Adrenal gland (tissue), 5 donors: Measurements from ENCODE around the gene SSH2.

ENCODE experiments used
- POLR2A ChIP-seq, 2 donors: fragments of 450-650 bp; IDR thresholded peaks; one replicate each; pipeline ENCODE4 v1.6.1; 2017; ENCODE audit warnings: antibody characterized with exemption in 2 of 2, mild to moderate bottlenecking in 2 of 2, moderate library complexity in 1 of 2
- TF ChIP-seq, protein P1 (sequence below), 6 experiments: fragments of 450-650 bp in 4 of 6; fragments of 200-600 bp in 2 of 6; sonication (generic) in 1 of 6; IDR thresholded peaks; 1 replicate in 5 of 6; 2 replicates in 1 of 6; pipeline versions ENCODE4 v1.5.1 to v1.8.0; 2016 to 2021; ENCODE audit warnings: antibody characterized with exemption in 6 of 6, mild to moderate bottlenecking in 2 of 6, moderate library complexity in 1 of 6
- donor health status: DM: no; HTN: no; CAD: no.

DNA sequence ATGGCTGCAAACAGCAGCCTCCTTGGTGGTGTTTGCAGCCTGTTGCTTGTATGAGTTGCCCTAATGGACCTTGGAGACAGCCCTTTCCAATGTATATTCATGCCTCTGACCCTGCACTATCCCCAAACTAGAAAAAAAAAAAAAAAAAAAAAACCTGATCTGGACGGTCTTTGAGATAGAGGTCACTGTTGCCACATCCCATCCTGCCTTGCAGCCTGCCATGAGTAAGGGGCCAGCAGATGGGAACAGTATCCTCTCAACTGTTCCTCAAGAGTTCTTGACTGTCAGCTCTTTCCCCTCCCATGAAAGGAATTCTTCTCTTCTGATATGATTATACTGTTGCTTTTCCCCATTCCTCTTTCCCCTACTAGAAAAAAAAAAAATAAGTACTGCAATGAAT is 152.4 kb downstream of the SSH2 start:
- TF ChIP-seq POLR2A (IDR thresholded peaks at IDR 0.05), result no peak
- TF ChIP-seq, protein P1, sequence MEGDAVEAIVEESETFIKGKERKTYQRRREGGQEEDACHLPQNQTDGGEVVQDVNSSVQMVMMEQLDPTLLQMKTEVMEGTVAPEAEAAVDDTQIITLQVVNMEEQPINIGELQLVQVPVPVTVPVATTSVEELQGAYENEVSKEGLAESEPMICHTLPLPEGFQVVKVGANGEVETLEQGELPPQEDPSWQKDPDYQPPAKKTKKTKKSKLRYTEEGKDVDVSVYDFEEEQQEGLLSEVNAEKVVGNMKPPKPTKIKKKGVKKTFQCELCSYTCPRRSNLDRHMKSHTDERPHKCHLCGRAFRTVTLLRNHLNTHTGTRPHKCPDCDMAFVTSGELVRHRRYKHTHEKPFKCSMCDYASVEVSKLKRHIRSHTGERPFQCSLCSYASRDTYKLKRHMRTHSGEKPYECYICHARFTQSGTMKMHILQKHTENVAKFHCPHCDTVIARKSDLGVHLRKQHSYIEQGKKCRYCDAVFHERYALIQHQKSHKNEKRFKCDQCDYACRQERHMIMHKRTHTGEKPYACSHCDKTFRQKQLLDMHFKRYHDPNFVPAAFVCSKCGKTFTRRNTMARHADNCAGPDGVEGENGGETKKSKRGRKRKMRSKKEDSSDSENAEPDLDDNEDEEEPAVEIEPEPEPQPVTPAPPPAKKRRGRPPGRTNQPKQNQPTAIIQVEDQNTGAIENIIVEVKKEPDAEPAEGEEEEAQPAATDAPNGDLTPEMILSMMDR (IDR thresholded peaks at IDR 0.05), result no peak
